HepG2 (cell line): Measurements from ENCODE around the gene INAFM2. TPM values are rescaled to one million over a fixed set of nuclear protein-coding genes. Genes with fewer than 3 reads are reported as not detected.

Source experiments
- AKNA ChIP-seq: sonication (generic); formaldehyde crosslinking; IDR thresholded peaks from 2 replicates; pipeline ENCODE4 v1.4.0; 2020; ENCODE audit warnings: missing genetic modification reagents, borderline replicate concordance
- KLF12 ChIP-seq: sonication (generic); formaldehyde crosslinking; IDR thresholded peaks from 2 replicates; pipeline ENCODE4 v1.4.0; 2020; ENCODE audit warnings: missing genetic modification reagents, borderline replicate concordance
- MAZ ChIP-seq, 2 experiments: sonication (generic) in 1 of 2; formaldehyde crosslinking in 1 of 2; IDR thresholded peaks; 2 replicates each; pipeline versions ENCODE4 v1.5.0 to v1.6.1; 2012 to 2020; ENCODE audit warnings: low read depth in 2 of 2, mild to moderate bottlenecking in 2 of 2, borderline replicate concordance in 1 of 2, improper control_type of control experiment in 1 of 2, low read length in 1 of 2, missing genetic modification reagents in 1 of 2, moderate library complexity in 1 of 2
- ZNF407 ChIP-seq: sonication (generic); formaldehyde crosslinking; IDR thresholded peaks from one replicate; pipeline ENCODE4 v1.5.1; 2020; ENCODE audit warnings: mild to moderate bottlenecking, missing genetic modification reagents; ENCODE audit errors: not compliant biosample characterization
- polyA plus RNA-seq, 8 experiments: library from polyadenylated mRNA; depleted of rRNA in 3 of 8; stranded (reverse) in 7 of 8; unstranded in 1 of 8; fragments of >200 nt; fragmentation: Illumina TruSeq in 4 of 8; extraction: Trizol in 4 of 8; gene quantifications; 2 replicates each; pipeline versions ENCODE4 v1.2.1 to v1.2.3, GENCODE V29; 2011 to 2016; ENCODE audit warnings: low read depth in 4 of 8, missing spikeins in 1 of 8, mixed read lengths in 1 of 8; ENCODE audit not compliant: insufficient read depth in 1 of 8
- total RNA-seq, 5 experiments: library from RNA; depleted of rRNA; stranded (reverse); fragments of >200 nt; fragmentation: Illumina TruSeq; extraction: Trizol; gene quantifications; 2 replicates each; pipeline ENCODE4 v1.2.3, GENCODE V29; 2016; ENCODE audit warnings: low read depth in 1 of 5

INAFM2 gene
- total and polyA plus RNA-seq, 2 of the 13 experiments (the other 11 are each of a cell fraction or from before 2014, with no cell fraction given) = 5.5 to 6.5 TPM

GRCh38 chr15:40287505-40287904 is 36.0 kb upstream of the INAFM2 start (continued):
- no peak for TF ChIP-seq ZNF407 (CRISPR knock-in tag)
- no peak for TF ChIP-seq AKNA (CRISPR knock-in tag)
- TF ChIP-seq MAZ (IDR thresholded peaks at IDR 0.05; ENCODE audit: borderline replicate concordance, low read depth, low read length) = no peak
- no peak for TF ChIP-seq MAZ (CRISPR knock-in tag; IDR thresholded peaks at IDR 0.05; ENCODE audit: low read depth)
- TF ChIP-seq KLF12 (CRISPR knock-in tag) = no peak
